ENCODE results near the gene CASR.

Gene CASR

DNA sequence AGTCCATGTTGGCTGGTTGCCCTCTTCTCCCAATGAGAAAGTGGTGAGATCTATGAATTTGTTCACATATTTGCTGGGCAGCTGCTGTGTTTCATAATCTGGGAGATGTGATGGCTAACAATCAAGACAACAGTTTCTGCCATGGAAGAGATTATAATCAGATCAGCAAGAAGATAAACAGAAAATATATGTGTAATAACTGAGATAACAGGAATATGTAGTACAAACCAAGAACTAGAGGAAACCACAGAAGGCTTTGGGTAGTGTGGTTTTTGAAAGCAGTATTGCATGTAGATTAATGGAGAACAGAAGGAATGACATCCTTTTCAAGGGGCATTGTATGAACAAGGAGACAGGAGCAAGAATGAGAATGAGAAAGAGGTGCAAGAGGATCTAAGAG lies 129.4 kb downstream of the CASR start:
- H3K9me3 ChIP-seq (replicated peaks; ENCODE audit: low read length), result no peaks in the 10 kb centered on the region
- peaks cover 8% of the 10 kb centered on the region for H3K27me3 ChIP-seq (ENCODE audit: control insufficient read depth, insufficient read depth, low read length)
- no peak overlapping the region for H3K4me3 ChIP-seq (ENCODE audit: low read length)
- no peaks in the 10 kb centered on the region for H3K4me1 ChIP-seq (ENCODE audit: control insufficient read depth, insufficient read depth, low read length)
- no peaks in the 10 kb centered on the region for H3K36me3 ChIP-seq (ENCODE audit: insufficient read depth, low read length)
- no peak overlapping the region for H3K9ac ChIP-seq (ENCODE audit: low read depth, low read length)
- H3K4me2 ChIP-seq (ENCODE audit: low read length), result no peak overlapping the region

DNA sequence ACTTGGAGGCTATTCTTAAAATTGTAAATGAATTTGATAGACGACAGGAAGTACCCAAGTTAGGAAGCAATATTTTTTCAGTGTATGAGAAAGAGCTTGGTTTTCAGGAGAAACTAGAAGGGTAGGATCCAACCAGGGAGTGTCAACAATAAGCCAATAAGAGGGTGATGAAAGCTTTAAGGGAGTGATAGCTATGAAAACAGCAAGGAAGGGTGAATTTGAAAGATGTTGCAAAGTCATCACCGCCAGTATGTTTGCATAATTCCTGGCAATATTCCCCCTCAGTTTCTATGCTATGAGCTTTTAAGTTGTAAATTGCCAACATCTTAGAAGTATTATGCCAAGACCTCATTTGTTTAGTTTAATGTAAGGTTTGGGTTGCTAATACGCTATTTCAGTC lies 129.8 kb downstream of the CASR start:
- no peak overlapping the region for H3K9ac ChIP-seq (ENCODE audit: low read depth, low read length)
- no peak overlapping the region for H3K4me3 ChIP-seq (ENCODE audit: low read length)
- H3K4me2 ChIP-seq (ENCODE audit: low read length), result no peak overlapping the region
- no peaks in the 10 kb centered on the region for H3K4me1 ChIP-seq (ENCODE audit: control insufficient read depth, insufficient read depth, low read length)
- H3K9me3 ChIP-seq (replicated peaks; ENCODE audit: low read length), result no peaks in the 10 kb centered on the region
- H3K36me3 ChIP-seq (ENCODE audit: insufficient read depth, low read length), result no peaks in the 10 kb centered on the region
- H3K27me3 ChIP-seq (ENCODE audit: control insufficient read depth, insufficient read depth, low read length), result peaks cover 8% of the 10 kb centered on the region

DNA sequence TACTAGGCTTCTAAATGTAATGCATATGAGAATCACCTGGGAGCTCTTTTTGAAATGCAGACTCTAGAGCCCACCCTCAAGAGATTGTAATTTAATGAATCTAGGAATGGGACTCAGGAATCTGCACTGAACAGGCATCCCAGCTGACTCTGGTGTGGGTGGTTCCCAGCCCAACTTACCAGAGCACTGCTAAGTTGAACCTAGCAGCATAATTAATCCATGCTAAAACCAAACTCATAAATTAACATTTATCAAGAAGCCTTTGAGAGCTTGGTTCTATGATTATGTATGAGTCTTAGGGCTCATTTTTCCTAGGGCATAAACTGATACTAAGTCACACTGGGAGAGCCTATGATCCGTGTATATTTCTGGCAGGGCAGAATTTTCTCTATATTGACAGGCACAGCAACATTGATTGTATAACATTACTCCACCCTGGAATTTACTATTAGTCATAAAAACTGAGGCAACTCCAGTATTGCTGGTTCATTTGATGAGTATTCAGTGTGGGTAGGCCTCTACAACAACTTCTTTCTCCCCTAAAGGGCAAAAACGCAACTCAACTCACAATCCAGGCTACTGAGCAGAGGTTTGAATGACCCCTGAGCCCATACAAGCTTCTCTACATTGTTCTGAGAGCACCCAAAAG lies 130.9 kb downstream of the CASR start:
- Histone ChIP-seq H3K4me1 (ENCODE audit: control insufficient read depth, insufficient read depth, low read length) (no peaks in the 10 kb centered on the region), H3K36me3 (ENCODE audit: insufficient read depth, low read length) (no peaks in the 10 kb centered on the region), H3K4me3 (ENCODE audit: low read length) (no peak overlapping the region), H3K4me2 (ENCODE audit: low read length) (no peak overlapping the region), H3K9ac (ENCODE audit: low read depth, low read length) (no peak overlapping the region), H3K27me3 (ENCODE audit: control insufficient read depth, insufficient read depth, low read length) (peaks cover 8% of the 10 kb centered on the region), H3K9me3 (replicated peaks; ENCODE audit: low read length) (no peaks in the 10 kb centered on the region)

DNA sequence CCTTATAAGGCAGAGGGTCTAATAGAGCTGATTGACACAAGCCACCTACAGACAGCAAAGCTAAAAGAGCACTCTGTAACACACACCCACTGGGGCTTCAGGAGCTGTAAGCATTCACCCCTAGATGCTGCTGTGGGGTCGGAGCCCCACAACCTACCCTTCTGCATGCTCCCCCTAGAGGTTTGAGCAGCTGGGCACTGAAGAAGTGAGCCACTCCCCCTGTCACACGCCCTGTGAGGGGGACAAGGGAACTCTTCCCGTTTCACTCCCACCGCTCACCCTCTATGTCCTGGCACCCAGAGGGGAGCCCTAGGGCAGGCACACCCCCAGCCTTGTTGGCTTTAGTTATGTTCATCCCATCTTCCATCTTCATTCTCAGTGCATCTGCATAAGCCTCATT lies 132.2 kb downstream of the CASR start:
- H3K4me1 ChIP-seq (ENCODE audit: control insufficient read depth, insufficient read depth, low read length), result no peaks in the 10 kb centered on the region
- H3K4me2 ChIP-seq (ENCODE audit: low read length), result no peak overlapping the region
- H3K36me3 ChIP-seq (ENCODE audit: insufficient read depth, low read length), result no peaks in the 10 kb centered on the region
- no peaks in the 10 kb centered on the region for H3K9me3 ChIP-seq (replicated peaks; ENCODE audit: low read length)
- no peak overlapping the region for H3K9ac ChIP-seq (ENCODE audit: low read depth, low read length)
- H3K4me3 ChIP-seq (ENCODE audit: low read length), result no peak overlapping the region
- H3K27me3 ChIP-seq (ENCODE audit: control insufficient read depth, insufficient read depth, low read length), result peaks cover 8% of the 10 kb centered on the region

DNA sequence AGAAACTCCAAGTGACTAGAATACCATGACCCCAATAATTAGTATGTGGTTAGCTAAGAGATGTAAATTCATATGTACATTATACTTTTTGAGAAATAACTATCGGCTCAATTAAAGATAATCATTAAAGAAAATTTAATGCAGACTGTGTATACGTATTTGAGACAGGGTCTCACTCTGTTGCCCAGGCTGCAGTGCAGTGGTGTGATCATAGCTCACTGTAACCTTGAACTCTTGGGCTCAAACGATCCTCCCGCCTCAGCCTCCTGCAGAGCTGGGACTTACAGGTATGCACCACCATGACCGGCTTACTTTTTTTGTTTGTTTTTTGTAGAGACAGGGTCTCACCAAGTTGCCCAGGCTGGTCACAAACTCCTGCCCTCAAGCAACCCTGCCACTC lies 132.9 kb downstream of the CASR start:
- no peak overlapping the region for H3K9ac ChIP-seq (ENCODE audit: low read depth, low read length)
- H3K4me3 ChIP-seq (ENCODE audit: low read length), result no peak overlapping the region
- peaks cover 3% of the 10 kb centered on the region for H3K27me3 ChIP-seq (ENCODE audit: control insufficient read depth, insufficient read depth, low read length)
- no peaks in the 10 kb centered on the region for H3K36me3 ChIP-seq (ENCODE audit: insufficient read depth, low read length)
- H3K9me3 ChIP-seq (replicated peaks; ENCODE audit: low read length), result no peaks in the 10 kb centered on the region
- no peak overlapping the region for H3K4me2 ChIP-seq (ENCODE audit: low read length)
- H3K4me1 ChIP-seq (ENCODE audit: control insufficient read depth, insufficient read depth, low read length), result no peaks in the 10 kb centered on the region

DNA sequence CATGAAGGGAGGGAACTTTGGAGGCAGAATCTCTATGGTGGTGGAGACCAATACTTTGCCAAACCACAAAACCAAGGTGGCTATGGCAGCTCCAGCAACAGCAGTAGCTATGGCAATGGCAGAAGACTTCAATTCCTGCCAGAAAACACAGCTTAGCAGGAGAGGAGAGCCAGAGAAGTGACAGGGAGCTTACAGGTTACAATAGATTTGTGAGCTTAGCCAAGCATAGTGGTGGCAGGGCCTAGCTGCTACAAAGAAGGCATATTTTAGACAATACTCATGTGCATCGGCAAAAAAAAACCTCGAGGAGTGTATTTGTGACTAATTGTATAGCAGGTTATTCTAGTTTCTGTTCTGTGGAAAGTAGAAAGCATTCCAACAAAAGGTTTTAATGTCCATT lies 135.2 kb downstream of the CASR start:
- H3K9me3 ChIP-seq (replicated peaks; ENCODE audit: low read length), result no peaks in the 10 kb centered on the region
- H3K27me3 ChIP-seq (ENCODE audit: control insufficient read depth, insufficient read depth, low read length), result peaks cover 3% of the 10 kb centered on the region
- no peak overlapping the region for H3K4me2 ChIP-seq (ENCODE audit: low read length)
- H3K36me3 ChIP-seq (ENCODE audit: insufficient read depth, low read length), result no peaks in the 10 kb centered on the region
- H3K9ac ChIP-seq (ENCODE audit: low read depth, low read length), result no peak overlapping the region
- H3K4me1 ChIP-seq (ENCODE audit: control insufficient read depth, insufficient read depth, low read length), result no peaks in the 10 kb centered on the region
- no peak overlapping the region for H3K4me3 ChIP-seq (ENCODE audit: low read length)

DNA sequence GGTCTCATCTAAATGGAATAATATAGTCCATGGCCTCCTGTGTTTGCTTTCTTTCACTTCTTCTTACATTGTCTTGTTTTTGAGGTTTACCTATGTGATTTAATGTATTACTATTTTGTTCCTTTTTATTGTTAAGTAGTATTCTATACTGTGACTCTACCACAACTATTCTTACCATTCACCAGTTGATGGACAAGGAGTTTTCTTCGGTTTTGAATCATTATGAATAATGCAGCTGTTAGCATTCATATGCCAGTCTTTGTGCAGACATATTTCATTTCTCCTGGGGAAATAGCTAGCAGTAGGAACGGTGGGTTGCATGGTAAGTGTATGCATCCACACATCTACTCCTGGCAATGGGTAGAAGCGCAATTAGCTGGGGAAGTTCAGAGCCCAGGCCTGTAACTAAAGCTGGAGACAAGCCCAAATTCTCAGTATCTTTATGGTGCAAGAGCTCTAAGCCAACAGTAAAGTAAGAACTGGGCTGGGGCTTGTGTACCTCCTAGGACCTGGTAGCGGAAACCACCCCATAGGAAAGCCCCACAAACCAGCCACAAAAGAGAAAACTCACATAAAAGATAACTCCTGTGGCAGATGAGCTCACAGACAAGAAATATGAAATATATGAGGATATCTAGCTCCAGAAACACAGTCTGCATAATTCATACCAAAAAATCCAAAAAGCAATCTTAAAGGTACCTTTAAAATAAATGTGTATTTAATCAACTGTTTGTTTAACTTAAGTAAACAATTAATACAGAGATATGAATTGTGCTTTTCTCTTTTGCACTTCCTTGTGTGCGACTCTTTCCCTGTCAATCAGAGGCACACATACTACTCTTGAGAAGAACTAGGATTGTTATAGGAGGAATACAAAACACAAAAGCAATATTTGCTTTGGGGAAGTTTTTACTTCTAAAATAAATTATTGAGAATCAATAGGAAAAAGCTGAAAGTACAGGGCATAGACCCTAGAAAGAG lies 138.9 kb downstream of the CASR start:
- H3K4me3 ChIP-seq (ENCODE audit: low read length), result no peak overlapping the region
- no peak overlapping the region for H3K4me2 ChIP-seq (ENCODE audit: low read length)
- peaks cover 5% of the 10 kb centered on the region for H3K27me3 ChIP-seq (ENCODE audit: control insufficient read depth, insufficient read depth, low read length)
- no peak overlapping the region for H3K9ac ChIP-seq (ENCODE audit: low read depth, low read length)
- H3K4me1 ChIP-seq (ENCODE audit: control insufficient read depth, insufficient read depth, low read length), result no peaks in the 10 kb centered on the region
- no peaks in the 10 kb centered on the region for H3K9me3 ChIP-seq (replicated peaks; ENCODE audit: low read length)
- H3K36me3 ChIP-seq (ENCODE audit: insufficient read depth, low read length), result no peaks in the 10 kb centered on the region

DNA sequence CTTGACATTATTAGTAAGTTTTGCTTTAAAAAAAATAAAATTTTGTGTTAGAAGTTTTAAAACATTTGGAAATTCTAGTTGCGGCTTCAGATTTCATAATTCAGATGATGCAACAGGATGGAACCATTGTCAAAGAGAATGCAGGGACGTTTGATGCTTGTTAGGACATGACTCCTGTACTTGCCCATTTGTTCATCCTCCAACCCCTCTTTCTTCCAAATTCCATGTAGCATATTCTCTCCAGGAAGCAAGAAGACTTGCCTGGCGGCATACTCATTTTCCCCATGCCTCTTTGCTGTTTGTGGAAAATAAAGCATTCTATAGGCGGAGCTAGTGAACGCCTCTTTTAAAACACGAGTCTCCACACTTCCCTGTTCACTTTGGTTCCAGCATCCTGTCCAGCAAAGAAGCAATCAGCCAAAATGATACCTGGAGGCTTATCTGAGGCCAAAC lies 141.4 kb downstream of the CASR start, which contains the start of gene CSTA:
TSS of gene CSTA (plus strand) at position 378 of the 453 bp plus-strand sequence. CDS start at position 423, 45 bp downstream.
- Histone ChIP-seq H3K4me2 (ENCODE audit: low read length) (peak within 1 kb of the TSS; percentile 31), H3K4me3 (ENCODE audit: low read length) (no peak within 1 kb of the TSS), H3K36me3 (ENCODE audit: insufficient read depth, low read length) (no peaks in the 10 kb centered on the region), H3K27me3 (ENCODE audit: control insufficient read depth, insufficient read depth, low read length) (peaks cover 5% of the 10 kb centered on the region), H3K4me1 (ENCODE audit: control insufficient read depth, insufficient read depth, low read length) (no peaks in the 10 kb centered on the region), H3K9me3 (replicated peaks; ENCODE audit: low read length) (no peaks in the 10 kb centered on the region), H3K9ac (ENCODE audit: low read depth, low read length) (no peak within 1 kb of the TSS)

DNA sequence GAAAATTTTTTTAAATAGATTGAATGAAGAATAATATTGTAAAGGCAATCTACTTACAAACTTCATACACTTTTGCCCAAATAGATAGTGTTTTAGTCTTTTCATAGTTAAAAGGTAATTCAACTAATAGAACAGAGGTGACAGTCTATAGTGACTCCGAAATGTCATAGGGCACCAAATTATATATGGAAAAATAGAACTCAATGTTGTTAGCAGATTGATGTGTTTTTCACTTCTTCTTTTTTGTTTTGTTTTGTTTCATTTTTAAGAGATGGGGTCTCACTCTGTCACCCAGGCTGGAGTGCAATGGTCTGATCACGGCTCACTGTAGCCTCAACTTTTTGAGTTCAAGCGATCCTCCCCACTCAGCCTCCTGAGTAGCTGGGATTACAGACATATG lies 142.3 kb downstream of the CASR start:
- no peak overlapping the region for H3K9ac ChIP-seq (ENCODE audit: low read depth, low read length)
- H3K27me3 ChIP-seq (ENCODE audit: control insufficient read depth, insufficient read depth, low read length), result peaks cover 11% of the 10 kb centered on the region
- H3K9me3 ChIP-seq (replicated peaks; ENCODE audit: low read length), result no peaks in the 10 kb centered on the region
- no peak overlapping the region for H3K4me3 ChIP-seq (ENCODE audit: low read length)
- no peaks in the 10 kb centered on the region for H3K4me1 ChIP-seq (ENCODE audit: control insufficient read depth, insufficient read depth, low read length)
- no peaks in the 10 kb centered on the region for H3K36me3 ChIP-seq (ENCODE audit: insufficient read depth, low read length)
- H3K4me2 ChIP-seq (ENCODE audit: low read length), result no peak overlapping the region

DNA sequence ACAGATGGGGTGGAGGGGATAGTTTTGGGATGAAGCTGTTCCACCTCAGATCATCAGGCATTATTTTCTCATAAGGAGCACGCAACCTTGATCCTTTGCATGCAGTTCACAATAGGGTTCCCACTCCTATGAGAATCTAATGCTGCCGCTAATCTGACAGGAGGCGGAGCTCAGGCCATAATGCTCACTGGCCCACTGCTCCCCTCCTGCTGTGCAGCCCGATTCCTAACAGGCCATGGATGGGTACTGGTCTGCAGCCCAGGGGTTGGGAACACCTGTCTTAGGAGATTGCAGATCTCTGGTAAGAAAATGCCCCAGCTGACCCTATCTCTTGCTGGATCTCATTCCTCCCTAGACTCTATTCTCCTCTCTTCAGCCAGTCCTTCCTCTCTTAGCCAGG lies 148.4 kb downstream of the CASR start:
- no peak overlapping the region for H3K4me3 ChIP-seq (ENCODE audit: low read length)
- no peaks in the 10 kb centered on the region for H3K4me1 ChIP-seq (ENCODE audit: control insufficient read depth, insufficient read depth, low read length)
- H3K4me2 ChIP-seq (ENCODE audit: low read length), result no peak overlapping the region
- no peaks in the 10 kb centered on the region for H3K36me3 ChIP-seq (ENCODE audit: insufficient read depth, low read length)
- H3K9ac ChIP-seq (ENCODE audit: low read depth, low read length), result no peak overlapping the region
- peaks cover 15% of the 10 kb centered on the region for H3K27me3 ChIP-seq (ENCODE audit: control insufficient read depth, insufficient read depth, low read length)
- H3K9me3 ChIP-seq (replicated peaks; ENCODE audit: low read length), result no peaks in the 10 kb centered on the region

DNA sequence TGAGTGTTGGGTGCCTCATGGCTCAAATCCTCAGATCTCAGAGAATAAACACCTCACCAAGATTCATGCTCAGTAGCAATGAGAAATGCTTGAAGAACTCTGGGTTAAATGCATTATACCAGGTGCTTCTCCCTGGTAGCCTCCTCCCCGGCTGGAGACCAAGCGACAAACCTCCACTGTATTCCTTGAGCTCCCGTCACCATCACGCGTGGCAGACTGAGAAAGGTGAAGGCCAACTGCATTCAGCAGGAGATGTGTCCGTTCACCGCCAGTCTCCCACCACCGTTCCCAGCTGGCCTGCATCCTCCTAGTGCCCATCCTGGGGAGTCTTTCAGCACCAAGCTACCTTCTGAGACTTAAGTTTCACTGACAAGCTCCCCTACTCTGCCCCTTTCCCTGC lies 149.1 kb downstream of the CASR start:
- no peaks in the 10 kb centered on the region for H3K4me1 ChIP-seq (ENCODE audit: control insufficient read depth, insufficient read depth, low read length)
- no peaks in the 10 kb centered on the region for H3K36me3 ChIP-seq (ENCODE audit: insufficient read depth, low read length)
- no peak overlapping the region for H3K4me2 ChIP-seq (ENCODE audit: low read length)
- no peak overlapping the region for H3K9ac ChIP-seq (ENCODE audit: low read depth, low read length)
- no peaks in the 10 kb centered on the region for H3K9me3 ChIP-seq (replicated peaks; ENCODE audit: low read length)
- H3K4me3 ChIP-seq (ENCODE audit: low read length), result no peak overlapping the region
- peaks cover 17% of the 10 kb centered on the region for H3K27me3 ChIP-seq (ENCODE audit: control insufficient read depth, insufficient read depth, low read length)
